A549 (cell line): Measurements from ENCODE around the gene CD27.

ENCODE experiments used
- EHF ChIP-seq: fragments of 250-450 bp; sonication (Bioruptor Pico); IDR thresholded peaks from 2 replicates; pipeline ENCODE4 v1.5.0; 2020; ENCODE audit warnings: mild to moderate bottlenecking
- RAD21 ChIP-seq, 2 experiments: fragments of >200 bp in 1 of 2; sonication (Bioruptor Twin) in 1 of 2; formaldehyde crosslinking in 1 of 2; IDR thresholded peaks in 1 of 2; conservative IDR thresholded peaks in 1 of 2; 2 replicates in 1 of 2; 3 replicates in 1 of 2; pipeline ENCODE4 v1.6.1; 2012 to 2018; ENCODE audit warnings: inconsistent platforms in 1 of 2

DNA sequence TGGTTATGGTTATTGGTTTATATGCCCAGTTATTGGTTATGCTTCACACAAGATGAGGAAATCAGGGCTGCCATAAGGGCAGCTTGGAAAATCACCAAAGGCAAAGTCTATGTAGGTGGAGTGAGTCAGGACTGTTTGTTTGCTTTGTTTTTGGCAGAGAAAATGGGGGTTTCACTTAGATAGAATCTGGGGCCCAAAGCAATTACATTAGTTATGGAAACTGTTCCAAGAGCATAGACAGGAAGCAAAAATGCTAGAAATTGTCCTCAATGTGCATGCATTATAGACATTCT lies 23.5 kb downstream of the CD27 start:
- TF ChIP-seq RAD21 (conservative IDR thresholded peaks at IDR 0.05 in 1 of 2, IDR thresholded peaks at IDR 0.05 in 1 of 2), result no peak
- TF ChIP-seq EHF, result no peak
